Measurements from ENCODE around the gene ITGB2. TPM values are rescaled to one million over a fixed set of nuclear protein-coding genes. Genes with fewer than 3 reads are reported as not detected.

The ITGB2 gene
- total and polyA plus RNA-seq, 9 donors = 8.0 to 18.0 (median 13.4) TPM

GRCh38 chr21:44872649-44873355 is 47.9 kb downstream of the ITGB2 start:
- Histone ChIP-seq H3K9me3 (replicated peaks; ENCODE audit: control insufficient read depth, low read depth, low read length) (no peaks in the 10 kb centered on the region), H3K4me3 (ENCODE audit: low read length) (peak overlapping the region; percentile 80), H3K4me1 (ENCODE audit: control insufficient read depth, insufficient read depth, low read length) (peaks cover 48% of the 10 kb centered on the region), H3K36me3 (ENCODE audit: control insufficient read depth, insufficient read depth, low read length) (no peaks in the 10 kb centered on the region), H3K27me3 (ENCODE audit: control insufficient read depth, insufficient read depth, low read length) (peaks cover 12% of the 10 kb centered on the region), H3K27ac (ENCODE audit: low read length) (peak overlapping the region; percentile 85)
- peak; percentile 60 for DNase-seq
- WGBS (ENCODE audit: insufficient coverage) = under 1% methylated on average over 65 of the region's 65 CpGs

- H3K4me3 ChIP-seq (ENCODE audit: low read length) = peak overlapping the region; percentile 80
- H3K9me3 ChIP-seq (replicated peaks; ENCODE audit: control insufficient read depth, low read depth, low read length) = no peaks in the 10 kb centered on the region
- H3K27ac ChIP-seq (ENCODE audit: low read length) = peak overlapping the region; percentile 85
- no peaks in the 10 kb centered on the region for H3K36me3 ChIP-seq (ENCODE audit: control insufficient read depth, insufficient read depth, low read length)
- H3K4me1 ChIP-seq (ENCODE audit: control insufficient read depth, insufficient read depth, low read length) = peaks cover 48% of the 10 kb centered on the region
- peaks cover 12% of the 10 kb centered on the region for H3K27me3 ChIP-seq (ENCODE audit: control insufficient read depth, insufficient read depth, low read length)
- no peak for DNase-seq
- 0% methylated on average over 2 of the region's 3 CpGs for WGBS (ENCODE audit: insufficient coverage)
These were observed 48.4 kb downstream of the ITGB2 start for GRCh38 chr21:44872323-44872648.

- peaks cover 12% of the 10 kb centered on the region for H3K27me3 ChIP-seq (ENCODE audit: control insufficient read depth, insufficient read depth, low read length)
- 31% methylated on average over 11 of the region's 14 CpGs for WGBS (ENCODE audit: insufficient coverage)
- peaks cover 53% of the 10 kb centered on the region for H3K4me1 ChIP-seq (ENCODE audit: control insufficient read depth, insufficient read depth, low read length)
- H3K4me3 ChIP-seq (ENCODE audit: low read length) = peak overlapping the region; percentile 80
- H3K27ac ChIP-seq (ENCODE audit: low read length) = peak overlapping the region; percentile 85
- peak; percentile 37 for DNase-seq
- no peaks in the 10 kb centered on the region for H3K9me3 ChIP-seq (replicated peaks; ENCODE audit: control insufficient read depth, low read depth, low read length)
- no peaks in the 10 kb centered on the region for H3K36me3 ChIP-seq (ENCODE audit: control insufficient read depth, insufficient read depth, low read length)
These were observed 49.0 kb downstream of the ITGB2 start for GRCh38 chr21:44871576-44872269.

GRCh38 chr21:44870748-44871495 is 49.8 kb downstream of the ITGB2 start:
- 67% methylated on average over 9 of the region's 10 CpGs for WGBS (ENCODE audit: insufficient coverage)
- no peaks in the 10 kb centered on the region for H3K9me3 ChIP-seq (replicated peaks; ENCODE audit: control insufficient read depth, low read depth, low read length)
- H3K27ac ChIP-seq (ENCODE audit: low read length) = peak overlapping the region; percentile 43
- H3K27me3 ChIP-seq (ENCODE audit: control insufficient read depth, insufficient read depth, low read length) = peaks cover 9% of the 10 kb centered on the region
- H3K36me3 ChIP-seq (ENCODE audit: control insufficient read depth, insufficient read depth, low read length) = peaks cover under 1% of the 10 kb centered on the region
- no peak for DNase-seq
- no peak overlapping the region for H3K4me3 ChIP-seq (ENCODE audit: low read length)
- peaks cover 56% of the 10 kb centered on the region for H3K4me1 ChIP-seq (ENCODE audit: control insufficient read depth, insufficient read depth, low read length)

GRCh38 chr21:44869781-44870747 is 50.6 kb downstream of the ITGB2 start:
- Histone ChIP-seq H3K36me3 (ENCODE audit: control insufficient read depth, insufficient read depth, low read length) (peaks cover 9% of the 10 kb centered on the region), H3K9me3 (replicated peaks; ENCODE audit: control insufficient read depth, low read depth, low read length) (no peaks in the 10 kb centered on the region), H3K27me3 (ENCODE audit: control insufficient read depth, insufficient read depth, low read length) (peaks cover 9% of the 10 kb centered on the region), H3K27ac (ENCODE audit: low read length) (peak overlapping the region; percentile 43), H3K4me3 (ENCODE audit: low read length) (no peak overlapping the region), H3K4me1 (ENCODE audit: control insufficient read depth, insufficient read depth, low read length) (peaks cover 56% of the 10 kb centered on the region)
- DNase-seq = peak; percentile 66
- 80% methylated on average over 1 of the region's 19 CpGs for WGBS (ENCODE audit: insufficient coverage)

GRCh38 chr21:44868707-44869106 is 52.0 kb downstream of the ITGB2 start:
- Histone ChIP-seq H3K4me1 (ENCODE audit: control insufficient read depth, insufficient read depth, low read length) (peaks cover 46% of the 10 kb centered on the region), H3K27ac (ENCODE audit: low read length) (no peak overlapping the region), H3K9me3 (replicated peaks; ENCODE audit: control insufficient read depth, low read depth, low read length) (no peaks in the 10 kb centered on the region), H3K36me3 (ENCODE audit: control insufficient read depth, insufficient read depth, low read length) (peaks cover 23% of the 10 kb centered on the region), H3K4me3 (ENCODE audit: low read length) (no peak overlapping the region), H3K27me3 (ENCODE audit: control insufficient read depth, insufficient read depth, low read length) (no peaks in the 10 kb centered on the region)
- 93% methylated on average over 5 of the region's 7 CpGs for WGBS (ENCODE audit: insufficient coverage)
- no peak for DNase-seq

GRCh38 chr21:44867999-44868700 is 52.5 kb downstream of the ITGB2 start:
- no peak for DNase-seq
- WGBS (ENCODE audit: insufficient coverage) = 65% methylated on average over 9 of the region's 12 CpGs
- H3K4me3 ChIP-seq (ENCODE audit: low read length) = no peak overlapping the region
- H3K9me3 ChIP-seq (replicated peaks; ENCODE audit: control insufficient read depth, low read depth, low read length) = no peaks in the 10 kb centered on the region
- H3K27ac ChIP-seq (ENCODE audit: low read length) = no peak overlapping the region
- no peaks in the 10 kb centered on the region for H3K27me3 ChIP-seq (ENCODE audit: control insufficient read depth, insufficient read depth, low read length)
- peaks cover 28% of the 10 kb centered on the region for H3K36me3 ChIP-seq (ENCODE audit: control insufficient read depth, insufficient read depth, low read length)
- H3K4me1 ChIP-seq (ENCODE audit: control insufficient read depth, insufficient read depth, low read length) = peaks cover 46% of the 10 kb centered on the region

GRCh38 chr21:44867464-44867863 is 53.2 kb downstream of the ITGB2 start:
- no peak for DNase-seq
- Histone ChIP-seq H3K27me3 (ENCODE audit: control insufficient read depth, insufficient read depth, low read length) (no peaks in the 10 kb centered on the region), H3K4me1 (ENCODE audit: control insufficient read depth, insufficient read depth, low read length) (peaks cover 43% of the 10 kb centered on the region), H3K9me3 (replicated peaks; ENCODE audit: control insufficient read depth, low read depth, low read length) (no peaks in the 10 kb centered on the region), H3K4me3 (ENCODE audit: low read length) (no peak overlapping the region), H3K36me3 (ENCODE audit: control insufficient read depth, insufficient read depth, low read length) (peaks cover 29% of the 10 kb centered on the region), H3K27ac (ENCODE audit: low read length) (no peak overlapping the region)
- WGBS (ENCODE audit: insufficient coverage) = 84% methylated on average over 6 of the region's 15 CpGs

- H3K4me1 ChIP-seq (ENCODE audit: control insufficient read depth, insufficient read depth, low read length) = peaks cover 37% of the 10 kb centered on the region
- H3K27ac ChIP-seq (ENCODE audit: low read length) = no peak overlapping the region
- H3K9me3 ChIP-seq (replicated peaks; ENCODE audit: control insufficient read depth, low read depth, low read length) = no peaks in the 10 kb centered on the region
- WGBS (ENCODE audit: insufficient coverage) = 73% methylated on average over 4 of the region's 7 CpGs
- H3K27me3 ChIP-seq (ENCODE audit: control insufficient read depth, insufficient read depth, low read length) = no peaks in the 10 kb centered on the region
- no peak for DNase-seq
- peaks cover 31% of the 10 kb centered on the region for H3K36me3 ChIP-seq (ENCODE audit: control insufficient read depth, insufficient read depth, low read length)
- H3K4me3 ChIP-seq (ENCODE audit: low read length) = no peak overlapping the region
These were observed 53.9 kb downstream of the ITGB2 start for GRCh38 chr21:44866780-44867179.

All from muscle of leg (tissue), 11 donors.